GM19351 (cell line): ENCODE measurements around the gene IQCF5.
"Not testable (repeated sequence)": the region's sequence is repeated elsewhere in the genome, so short reads cannot be mapped to it uniquely, and the experiment has no call there.

ENCODE experiments used
- ATAC-seq: cut with Tn5 transposase; IDR thresholded peaks from one replicate; pipeline ENCODE4 v1.9.1; 2021; ENCODE audit warnings: mild to moderate bottlenecking, moderate library complexity; ENCODE audit not compliant: unreplicated experiment

IQCF5 gene

DNA sequence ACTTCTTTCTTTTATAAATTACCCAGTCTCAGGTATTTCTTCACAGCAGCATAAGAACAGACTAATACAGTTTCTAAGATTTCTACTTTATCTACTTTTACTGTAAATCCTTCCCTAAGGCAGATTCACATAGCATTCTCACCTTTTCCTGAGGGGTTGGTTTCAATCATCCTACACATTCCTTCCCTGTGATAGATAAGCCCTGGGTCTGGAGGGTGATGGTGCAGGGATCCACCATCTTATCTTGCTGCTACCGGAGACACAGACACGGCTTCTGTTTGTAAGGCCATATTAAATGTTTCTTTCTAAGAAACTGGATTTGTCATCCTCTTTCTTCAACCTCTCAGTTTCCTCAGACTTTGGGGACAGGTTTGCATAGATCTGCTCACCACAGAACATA, 6.1 kb downstream of the IQCF5 start:
- ATAC-seq: no peak

- ATAC-seq: not testable (repeated sequence)
These were observed 6.5 kb downstream of the IQCF5 start for GRCh38 chr3:51868896-51869295.

DNA sequence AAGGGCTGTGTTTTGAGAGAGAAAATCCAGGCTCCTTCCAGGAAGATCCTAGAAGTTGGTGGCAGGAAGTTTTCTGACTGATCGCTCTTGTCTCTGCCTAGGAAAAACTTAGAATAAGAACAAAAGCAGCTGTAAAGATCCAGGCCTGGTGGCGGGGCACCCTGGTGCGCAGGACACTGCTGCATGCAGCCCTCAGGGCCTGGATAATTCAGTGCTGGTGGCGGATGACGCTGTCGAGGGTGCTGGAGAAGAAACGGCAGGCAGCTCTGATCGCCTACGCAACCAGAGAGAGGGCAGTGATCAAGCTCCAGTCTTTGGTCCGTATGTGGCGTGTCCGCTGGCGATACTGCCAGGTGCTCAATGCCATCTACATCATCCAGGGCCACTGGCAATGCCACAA, 12.5 kb downstream of the IQCF5 start:
- ATAC-seq: no peak

DNA sequence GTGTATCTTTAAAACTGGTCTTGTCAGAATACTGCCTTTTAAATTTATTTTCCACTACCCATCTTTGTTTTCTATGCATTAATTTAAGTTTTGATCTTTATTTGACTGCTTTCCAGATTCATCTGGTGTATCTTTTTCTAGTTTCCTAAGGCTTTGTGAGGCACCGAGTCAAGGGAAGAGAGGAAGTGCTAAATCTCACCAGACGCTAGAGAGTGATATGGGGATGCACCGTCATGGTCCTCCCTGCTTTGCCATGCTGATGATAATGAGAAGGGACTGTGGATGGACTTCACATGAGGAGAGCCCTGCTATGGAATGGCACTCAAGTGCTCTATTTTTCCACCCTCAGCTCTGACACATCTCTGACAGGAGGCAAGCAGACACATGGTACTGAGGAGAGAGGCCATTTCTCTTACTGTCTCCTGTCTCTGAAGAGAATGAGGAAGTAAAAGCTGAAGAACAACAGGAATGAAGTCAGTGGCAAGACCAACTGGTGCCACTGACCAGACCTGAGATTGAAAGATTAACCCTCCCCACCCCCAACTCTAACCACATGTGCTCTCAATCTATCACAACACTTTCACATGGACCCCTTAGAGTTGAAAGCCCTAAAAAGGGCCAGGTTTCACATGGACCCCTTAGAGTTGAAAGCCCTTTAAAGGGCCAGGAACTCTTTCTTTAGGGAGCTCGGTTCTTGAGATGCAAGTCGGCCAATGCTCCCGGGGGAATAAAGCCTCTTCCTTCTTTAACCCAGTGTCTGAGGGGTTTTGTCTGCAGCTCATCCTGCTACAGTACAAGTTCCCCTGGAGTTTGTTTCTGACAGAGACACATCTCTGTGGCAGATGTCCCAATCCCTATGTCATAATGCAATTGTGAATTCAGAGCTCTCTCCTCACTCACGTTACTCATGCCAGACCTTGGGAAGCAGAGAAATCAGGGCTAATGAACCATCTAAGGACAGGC, 14.4 kb downstream of the IQCF5 start, which contains the start of gene IQCF2:
Gene IQCF2, plus strand, starts transcription at position 913 of the 963 bp plus-strand sequence. CDS start 52 bp downstream, outside the sequence.
- no peak for ATAC-seq

DNA sequence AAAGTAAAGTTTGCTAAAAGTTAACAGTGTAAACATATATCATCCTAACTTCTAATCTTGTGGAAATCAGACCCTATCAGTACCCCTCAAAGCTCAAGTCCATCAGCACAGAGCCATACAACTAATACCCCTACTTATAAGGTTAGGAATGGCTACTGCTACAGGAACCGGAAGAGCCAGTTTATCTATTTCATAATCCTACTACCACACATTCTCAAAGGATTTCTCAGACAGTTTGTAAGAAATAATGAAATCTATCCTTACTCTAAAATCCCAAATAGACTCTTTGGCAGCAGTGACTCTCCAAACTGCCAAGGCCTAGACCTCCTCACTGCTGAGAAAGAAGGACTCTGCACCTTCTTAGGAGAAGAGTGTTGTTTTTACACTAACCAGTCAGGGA, 20.0 kb downstream of the IQCF5 start:
- ATAC-seq: not testable (repeated sequence)

- no peak for ATAC-seq
These were observed 30.3 kb downstream of the IQCF5 start for GRCh38 chr3:51845129-51845528.

DNA sequence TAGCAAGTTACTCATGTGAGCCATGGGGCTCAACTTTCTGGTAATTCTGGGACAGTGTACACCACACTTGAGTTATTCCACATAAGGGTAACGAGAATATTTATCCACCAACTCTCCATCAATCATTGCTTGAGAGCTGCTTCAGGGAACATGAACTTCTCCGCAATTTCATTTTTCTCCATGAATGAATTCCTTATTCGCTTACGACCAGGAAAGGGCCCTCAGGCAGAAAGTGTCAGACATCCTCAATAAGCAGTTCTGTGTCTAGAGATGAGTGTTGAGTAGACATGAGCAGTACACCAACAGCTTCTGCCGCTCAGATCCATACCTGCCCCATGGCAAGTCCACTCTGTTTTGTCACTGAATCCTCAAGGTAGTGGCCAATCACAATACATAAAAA, 38.8 kb downstream of the IQCF5 start:
- ATAC-seq: no peak

GRCh38 chr3:51830836-51831385, 44.5 kb downstream of the IQCF5 start:
- no peak for ATAC-seq

- no peak for ATAC-seq
These were observed 45.1 kb downstream of the IQCF5 start for GRCh38 chr3:51830345-51830744.

GRCh38 chr3:51828297-51828696, 47.1 kb downstream of the IQCF5 start:
- no peak for ATAC-seq
